HEK293T (cell line): Measurements from ENCODE around the gene AP1G2.
"Not testable (repeated sequence)": the region's sequence is repeated elsewhere in the genome, so short reads cannot be mapped to it uniquely, and the experiment has no call there.

ENCODE experiments used
- CTCF ChIA-PET: fragments of 350-600 bp; formaldehyde crosslinking; extraction: SDS; loops from one replicate; lab custom pipeline; 2021; ENCODE audit warnings: antibody characterized with exemption, inconsistent platforms; lab: Yijun Ruan, JAX
- POLR2A ChIA-PET: fragments of 350-600 bp; formaldehyde crosslinking; extraction: SDS; loops from one replicate; lab custom pipeline; 2020; ENCODE audit warnings: antibody characterized with exemption, inconsistent platforms; lab: Yijun Ruan, JAX
- DNase-seq: peaks from one replicate; pipeline ENCODE4 v3.0.0; 2012; ENCODE audit warnings: mixed read lengths; ENCODE audit errors: extremely low spot score
- ARNT ChIP-seq: fragments of 450-650 bp; IDR thresholded peaks from 2 replicates; pipeline ENCODE4 v1.6.1; 2017; ENCODE audit warnings: mild to moderate bottlenecking
- BHLHE40 ChIP-seq: fragments of 450-650 bp; IDR thresholded peaks from 2 replicates; pipeline ENCODE4 v1.6.1; 2016; ENCODE audit warnings: mild to moderate bottlenecking, moderate library complexity, borderline replicate concordance
- CTBP1 ChIP-seq: fragments of 450-650 bp; IDR thresholded peaks from 2 replicates; pipeline ENCODE4 v1.6.1; 2016; ENCODE audit warnings: borderline replicate concordance
- ELF4 ChIP-seq: fragments of 450-650 bp; IDR thresholded peaks from 2 replicates; pipeline ENCODE4 v1.6.1; 2017; ENCODE audit warnings: antibody characterized with exemption
- FOXA1 ChIP-seq: fragments of 450-650 bp; IDR thresholded peaks from 2 replicates; pipeline ENCODE4 v1.6.1; 2016; ENCODE audit warnings: mild to moderate bottlenecking
- FOXK2 ChIP-seq: fragments of 450-650 bp; IDR thresholded peaks from 2 replicates; pipeline ENCODE4 v1.6.1; 2016; ENCODE audit warnings: mild to moderate bottlenecking
- FOXM1 ChIP-seq: fragments of 450-650 bp; IDR thresholded peaks from 2 replicates; pipeline ENCODE4 v1.6.1; 2017; ENCODE audit warnings: mild to moderate bottlenecking, borderline replicate concordance
- HDGF ChIP-seq: fragments of 450-650 bp; IDR thresholded peaks from 2 replicates; pipeline ENCODE4 v1.6.1; 2017; ENCODE audit warnings: antibody characterized with exemption, borderline replicate concordance
- L3MBTL2 ChIP-seq: fragments of 450-650 bp; conservative IDR thresholded peaks from 2 replicates; pipeline ENCODE4 v1.6.1; 2016; ENCODE audit warnings: mild to moderate bottlenecking
- LEF1 ChIP-seq: fragments of 450-650 bp; IDR thresholded peaks from 2 replicates; pipeline ENCODE4 v1.6.1; 2017; ENCODE audit warnings: mild to moderate bottlenecking, borderline replicate concordance
- NFRKB ChIP-seq: fragments of 450-650 bp; IDR thresholded peaks from 2 replicates; pipeline ENCODE4 v1.6.1; 2016; ENCODE audit warnings: mild to moderate bottlenecking, moderate library complexity
- PKNOX1 ChIP-seq: fragments of 450-650 bp; IDR thresholded peaks from 2 replicates; pipeline ENCODE4 v1.6.1; 2016
- SP1 ChIP-seq: fragments of 450-650 bp; IDR thresholded peaks from 2 replicates; pipeline ENCODE4 v1.6.1; 2017
- SUZ12 ChIP-seq: fragments of 450-650 bp; IDR thresholded peaks from 2 replicates; pipeline ENCODE4 v1.6.1; 2016; ENCODE audit warnings: mild to moderate bottlenecking
- TARDBP ChIP-seq: fragments of 450-650 bp; IDR thresholded peaks from 2 replicates; pipeline ENCODE4 v1.6.1; 2016
- ZNF384 ChIP-seq: fragments of 450-650 bp; IDR thresholded peaks from 2 replicates; pipeline ENCODE4 v1.6.1; 2016

Gene AP1G2

GRCh38 chr14:23600806-23601205 is 33.2 kb upstream of the AP1G2 start:
- no peak for DNase-seq
- ChIA-PET POLR2A (interaction anchor here (0.5 kb wide), 1 partner anchor 12 kb away, joined by 3 read pairs; no protein-coding TSS in a partner anchor), CTCF (no interaction called here)
- no peak for TF ChIP-seq ELF4
- TF ChIP-seq ZNF384, result no peak
- TF ChIP-seq TARDBP, result no peak
- TF ChIP-seq NFRKB, result no peak
- TF ChIP-seq ARNT, result no peak
- TF ChIP-seq FOXA1, result no peak

GRCh38 chr14:23600322-23600707 is 32.7 kb upstream of the AP1G2 start:
- ChIA-PET CTCF (no interaction called here), POLR2A (no interaction called here)
- no peak for DNase-seq
- TF ChIP-seq CTBP1, result no peak
- no peak for TF ChIP-seq HDGF
- no peak for TF ChIP-seq ARNT
- TF ChIP-seq FOXM1, result no peak

GRCh38 chr14:23594191-23594590 is 26.6 kb upstream of the AP1G2 start:
- CTCF ChIA-PET, result interaction anchor here (2.0 kb wide), 1 partner anchor 38 kb away, joined by 4 read pairs; no protein-coding TSS in a partner anchor
- POLR2A ChIA-PET, DNase-seq: not testable (repeated sequence)

- TF ChIP-seq FOXM1 (no peak), NFRKB (no peak), PKNOX1 (no peak), ZNF384 (no peak), TARDBP (no peak), HDGF (no peak), FOXA1 (no peak), SUZ12 (no peak), LEF1 (no peak), CTBP1 (no peak), SP1 (no peak), ARNT (no peak), BHLHE40 (no peak), FOXK2 (no peak), L3MBTL2 (no peak), ELF4 (no peak)
- CTCF ChIA-PET, result interaction anchor here (0.6 to 0.7 kb wide), 2 partner anchors 9 to 417 kb away, joined by 4 read pairs; no protein-coding TSS in a partner anchor
- no peak for DNase-seq
- POLR2A ChIA-PET, result no interaction called here
Measured at GRCh38 chr14:23590198-23590597, 22.6 kb upstream of the AP1G2 start.

- POLR2A ChIA-PET, result interaction anchor here (1.0 kb wide), 1 partner anchor 11 kb away, joined by 3 read pairs; no protein-coding TSS in a partner anchor
- CTCF ChIA-PET, result interaction anchor here (0.7 to 1.6 kb wide), 5 partner anchors 42 to 337 kb away, joined by 3 to 8 read pairs (median 4); no protein-coding TSS in a partner anchor
- TF ChIP-seq SP1 (no peak), NFRKB (no peak), FOXM1 (no peak), TARDBP (no peak), ZNF384 (no peak), PKNOX1 (no peak), ELF4 (no peak), HDGF (no peak), CTBP1 (no peak), FOXK2 (no peak), ARNT (no peak), LEF1 (no peak), SUZ12 (no peak), FOXA1 (no peak), BHLHE40 (no peak)
- DNase-seq, result no peak
Measured at GRCh38 chr14:23589606-23590005, 22.0 kb upstream of the AP1G2 start.

GRCh38 chr14:23588884-23589598 is 21.4 kb upstream of the AP1G2 start:
- CTCF ChIA-PET, result interaction anchor here (0.7 to 1.6 kb wide), 10 partner anchors 14 to 338 kb away, joined by 3 to 8 read pairs (median 3); no protein-coding TSS in a partner anchor
- DNase-seq, result peak; percentile 87
- POLR2A ChIA-PET, result interaction anchor here (1.0 kb wide), 1 partner anchor 12 kb away, joined by 3 read pairs; no protein-coding TSS in a partner anchor
- TF ChIP-seq FOXA1, result no peak

- DNase-seq, CTCF ChIA-PET, POLR2A ChIA-PET: not testable (repeated sequence)
Measured at GRCh38 chr14:23584527-23585203, 17.1 kb upstream of the AP1G2 start.

- DNase-seq, POLR2A ChIA-PET, CTCF ChIA-PET: not testable (repeated sequence)
Measured at GRCh38 chr14:23583761-23584526, 16.4 kb upstream of the AP1G2 start.
